Stimulated activated CD8-positive, alpha-beta memory T cell treated with anti-CD3 and anti-CD28 coated beads, Interleukin-7, amount 100 ng/mL, for 48 hours (primary cell): Measurements from ENCODE around the gene TTF1.

ENCODE experiments used
- DNase-seq, 2 donors: peaks; one replicate each; pipeline ENCODE4 v3.0.0-alpha.2; 2020; ENCODE audit warnings: low read depth in 1 of 2; ENCODE audit errors: extremely low read depth in 1 of 2

TTF1 gene

GRCh38 chr9:132406554-132407122, at the start of gene TTF1:
Gene TTF1 (minus strand): TSS chr9:132406840. CDS start chr9:132402821, 4,019 bp downstream.
- DNase-seq = peak; percentile 85 to 90

- DNase-seq = no peak
Observed at GRCh38 chr9:132456241-132456640, 49.6 kb upstream of the TTF1 start.

GRCh38 chr9:132451276-132451675, 44.6 kb upstream of the TTF1 start:
- DNase-seq = peak; percentile 4 to 37

- no peak for DNase-seq
Observed at GRCh38 chr9:132447902-132448301, 41.3 kb upstream of the TTF1 start.

- no peak for DNase-seq
Observed at GRCh38 chr9:132447346-132447745, 40.7 kb upstream of the TTF1 start.

GRCh38 chr9:132446887-132447286, 40.2 kb upstream of the TTF1 start:
- no peak for DNase-seq

GRCh38 chr9:132443951-132444607, 37.4 kb upstream of the TTF1 start:
- no peak for DNase-seq

- no peak for DNase-seq
Observed at GRCh38 chr9:132441404-132441803, 34.8 kb upstream of the TTF1 start.

GRCh38 chr9:132440735-132441134, 34.1 kb upstream of the TTF1 start:
- DNase-seq = no peak

- DNase-seq = no peak
Observed at GRCh38 chr9:132439153-132439552, 32.5 kb upstream of the TTF1 start.

- DNase-seq = no peak
Observed at GRCh38 chr9:132434881-132435280, 28.2 kb upstream of the TTF1 start.

- DNase-seq = no peak
Observed at GRCh38 chr9:132430998-132431397, 24.4 kb upstream of the TTF1 start.

GRCh38 chr9:132426639-132427414, 20.2 kb upstream of the TTF1 start:
- DNase-seq = no peak

GRCh38 chr9:132425675-132426062, 19.0 kb upstream of the TTF1 start:
- DNase-seq = no peak

GRCh38 chr9:132424857-132425674, 18.4 kb upstream of the TTF1 start:
- DNase-seq = no peak

- no peak for DNase-seq
Observed at GRCh38 chr9:132423503-132423902, 16.9 kb upstream of the TTF1 start.

GRCh38 chr9:132422574-132422973, 15.9 kb upstream of the TTF1 start:
- no peak for DNase-seq

GRCh38 chr9:132418726-132419363, 12.2 kb upstream of the TTF1 start:
- DNase-seq = no peak

GRCh38 chr9:132415181-132415580, 8.5 kb upstream of the TTF1 start:
- DNase-seq = no peak

GRCh38 chr9:132414731-132415130, 8.1 kb upstream of the TTF1 start:
- DNase-seq = no peak

- DNase-seq = no peak
Observed at GRCh38 chr9:132413926-132414325, 7.3 kb upstream of the TTF1 start.
